Vagina (tissue), 2 donors: ENCODE measurements around the gene NOC4L. TPM values are rescaled to one million over a fixed set of nuclear protein-coding genes. Genes with fewer than 3 reads are reported as not detected.
"Not testable (repeated sequence)": the region's sequence is repeated elsewhere in the genome, so short reads cannot be mapped to it uniquely, and the experiment has no call there.

Experiments used
- DNase-seq, 2 donors: peaks; one replicate each; pipeline ENCODE4 v3.0.0-alpha.2; 2017; ENCODE audit errors: extremely low spot score in 2 of 2
- H3K27ac ChIP-seq: fragments of 200-600 bp; sonication (generic); one replicate; pipeline ENCODE4 v1.5.1; 2019
- H3K27me3 ChIP-seq: fragments of 200-600 bp; sonication (generic); one replicate; pipeline ENCODE4 v1.5.1; 2019
- H3K36me3 ChIP-seq, 2 donors: fragments of 200-600 bp; sonication (generic); one replicate each; pipeline ENCODE4 v1.5.1; 2017 to 2019
- H3K4me1 ChIP-seq: fragments of 200-600 bp; sonication (generic); one replicate; pipeline ENCODE4 v1.5.1; 2019
- H3K4me3 ChIP-seq, 2 donors: fragments of 200-600 bp; sonication (generic); 1 replicate in 1 of 2; 2 replicates in 1 of 2; pipeline ENCODE4 v1.5.1; 2016 to 2019
- H3K9me3 ChIP-seq: fragments of 200-600 bp; sonication (generic); one replicate; pipeline ENCODE4 v1.5.1; 2019
- POLR2A ChIP-seq, 2 donors: fragments of 450-650 bp; IDR thresholded peaks; one replicate each; pipeline ENCODE4 v1.6.1; 2017; ENCODE audit warnings: antibody characterized with exemption in 2 of 2, mild to moderate bottlenecking in 2 of 2, moderate library complexity in 2 of 2
- POLR2AphosphoS5 ChIP-seq, 2 donors: sonication (generic); formaldehyde crosslinking; IDR thresholded peaks; one replicate each; pipeline ENCODE4 v1.9.0; 2017; ENCODE audit warnings: antibody characterized with exemption in 2 of 2, mild to moderate bottlenecking in 2 of 2, low read depth in 1 of 2; ENCODE audit not compliant: insufficient read depth in 1 of 2
- intact Hi-C: fragments of 100-400 bp; cut with DNase I; formaldehyde crosslinking; loops from one replicate; pipeline ENCODE4 v1.15.1; 2023
- total RNA-seq: library from RNA; depleted of rRNA; stranded (reverse); fragments of >200 nt; gene quantifications from one replicate; pipeline ENCODE4 v1.2.3, GENCODE V29; 2016
- TF ChIP-seq, protein P1 (sequence below), 3 experiments: fragments of 450-650 bp in 2 of 3; fragments of 200-600 bp in 1 of 3; sonication (generic) in 1 of 3; IDR thresholded peaks; one replicate each; pipeline ENCODE4 v1.5.1; 2017 to 2019; ENCODE audit warnings: antibody characterized with exemption in 3 of 3, mild to moderate bottlenecking in 2 of 3, moderate library complexity in 2 of 3

Gene NOC4L
- total RNA-seq, 1 donor from 2014 or later = 13.0 TPM

DNA sequence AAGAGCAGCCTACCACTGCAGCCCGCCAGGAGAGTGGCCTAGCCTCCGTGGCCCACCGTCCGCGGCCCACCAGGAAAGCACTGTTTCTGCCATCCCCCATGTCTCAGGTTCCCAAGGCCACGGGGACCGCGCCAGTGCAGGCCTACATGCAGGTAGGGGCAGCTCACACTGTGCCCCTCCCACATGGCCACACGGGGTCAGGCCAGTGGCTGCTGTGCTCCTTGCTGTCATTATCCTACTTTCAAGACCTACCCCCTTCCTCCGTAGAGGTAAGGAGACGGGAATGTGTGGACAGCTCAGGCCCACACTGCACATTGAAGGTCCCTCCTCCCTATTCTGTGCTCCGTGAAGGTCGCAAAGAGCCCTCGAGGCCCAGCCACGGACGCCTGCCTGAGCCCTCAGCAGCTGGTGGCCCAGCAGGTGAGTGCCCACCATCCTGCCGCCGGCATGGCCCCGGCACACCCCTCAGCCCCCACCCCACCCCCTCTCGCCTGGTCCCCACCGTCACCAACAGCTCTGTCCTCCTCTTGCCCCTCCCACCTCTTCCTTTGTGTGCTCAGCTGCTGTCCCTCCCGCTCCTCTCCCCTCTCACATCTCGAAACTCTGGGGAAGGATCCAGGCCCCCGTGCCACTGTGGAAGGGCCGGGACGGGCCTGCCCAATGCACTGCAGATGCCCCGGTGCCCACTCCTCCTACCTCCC is 10.2 kb upstream of the NOC4L start:
- Histone ChIP-seq H3K27me3 (no peaks in the 10 kb centered on the region), H3K4me3 (no peak overlapping the region), H3K27ac (no peak overlapping the region), H3K36me3 (peaks cover 0 to 16% of the 10 kb centered on the region in 2 donors), H3K4me1 (no peaks in the 10 kb centered on the region), H3K9me3 (no peaks in the 10 kb centered on the region)
- no peak for DNase-seq
- TF ChIP-seq POLR2AphosphoS5 (IDR thresholded peaks at IDR 0.05; ENCODE audit: insufficient read depth in 1 of 2, low read depth in 1 of 2) = no peak
- intact Hi-C loops = no loop called here

DNA sequence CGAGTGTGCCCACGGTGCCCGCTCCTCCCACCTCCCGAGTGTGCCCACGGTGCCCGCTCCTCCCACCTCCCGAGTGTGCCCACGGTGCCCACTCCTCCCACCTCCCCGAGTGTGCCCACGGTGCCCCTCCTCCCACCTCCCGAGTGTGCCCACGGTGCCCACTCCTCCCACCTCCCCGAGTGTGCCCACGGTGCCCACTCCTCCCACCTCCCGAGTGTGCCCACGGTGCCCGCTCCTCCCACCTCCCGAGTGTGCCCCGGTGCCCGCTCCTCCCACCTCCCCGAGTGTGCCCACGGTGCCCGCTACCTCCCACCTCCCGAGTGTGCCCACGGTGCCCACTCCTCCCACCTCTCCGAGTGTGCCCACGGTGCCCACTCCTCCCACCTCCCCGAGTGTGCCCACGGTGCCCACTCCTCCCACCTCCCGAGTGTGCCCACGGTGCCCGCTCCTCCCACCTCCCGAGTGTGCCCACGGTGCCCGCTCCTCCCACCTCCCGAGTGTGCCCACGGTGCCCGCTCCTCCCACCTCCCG is 9.5 kb upstream of the NOC4L start:
- DNase-seq, H3K4me3 ChIP-seq, H3K9me3 ChIP-seq, H3K4me1 ChIP-seq, H3K27ac ChIP-seq, intact Hi-C loops, H3K27me3 ChIP-seq: not testable (repeated sequence)
- H3K36me3 ChIP-seq = peaks cover 0 to 18% of the 10 kb centered on the region in 2 donors

DNA sequence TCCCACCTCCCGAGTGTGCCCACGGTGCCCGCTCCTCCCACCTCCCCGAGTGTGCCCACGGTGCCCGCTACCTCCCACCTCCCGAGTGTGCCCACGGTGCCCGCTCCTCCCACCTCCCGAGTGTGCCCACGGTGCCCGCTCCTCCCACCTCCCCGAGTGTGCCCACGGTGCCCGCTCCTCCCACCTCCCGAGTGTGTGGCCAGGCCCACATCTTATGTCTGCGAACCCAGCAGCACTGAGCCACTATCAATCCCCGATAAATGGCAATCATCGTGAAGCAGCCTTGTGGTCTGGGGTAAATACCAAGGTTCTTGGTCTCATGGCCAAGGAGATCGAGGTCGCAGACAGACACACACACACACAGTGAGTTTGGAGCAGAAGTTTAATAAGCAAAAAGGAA is 8.0 kb upstream of the NOC4L start:
- H3K36me3 ChIP-seq = peaks cover 0 to 33% of the 10 kb centered on the region in 2 donors
- H3K27me3 ChIP-seq, intact Hi-C loops, H3K4me3 ChIP-seq, H3K9me3 ChIP-seq, H3K27ac ChIP-seq, H3K4me1 ChIP-seq, DNase-seq: not testable (repeated sequence)

DNA sequence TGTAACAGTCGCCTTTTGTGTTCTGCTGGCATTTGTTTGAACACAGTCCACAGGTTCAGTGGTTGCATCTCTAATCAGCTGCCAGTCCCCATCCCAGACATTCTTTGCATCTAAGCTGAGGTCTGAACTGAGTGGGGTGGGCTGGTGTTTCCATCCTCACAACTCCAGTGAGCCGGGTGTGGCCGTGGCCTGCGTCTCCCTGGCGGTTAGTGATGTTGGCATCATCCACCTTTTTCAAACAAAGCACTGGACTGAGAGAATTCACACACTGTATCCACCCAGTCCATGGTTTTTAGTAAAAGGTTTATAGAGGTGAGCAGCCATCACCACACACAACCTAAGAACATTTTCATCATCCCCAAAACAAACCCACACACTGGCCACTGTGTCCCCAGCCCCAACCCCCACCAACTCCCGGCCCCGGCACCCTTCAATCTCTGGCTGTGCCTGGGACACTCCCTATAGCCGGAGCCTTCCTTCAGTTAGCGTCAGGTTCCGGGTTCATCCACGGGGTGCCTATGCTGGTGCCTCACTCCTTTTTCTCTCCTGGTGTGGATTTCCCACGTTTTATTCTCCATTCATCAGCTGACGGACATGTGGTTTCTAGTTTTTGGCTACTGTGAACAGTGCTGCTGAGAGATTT is 6.7 kb upstream of the NOC4L start:
- Histone ChIP-seq H3K9me3 (no peaks in the 10 kb centered on the region), H3K4me3 (no peak overlapping the region), H3K27ac (no peak overlapping the region), H3K36me3 (peaks cover 0 to 45% of the 10 kb centered on the region in 2 donors), H3K27me3 (no peaks in the 10 kb centered on the region), H3K4me1 (peaks cover 8% of the 10 kb centered on the region)
- DNase-seq = no peak
- no peak for TF ChIP-seq POLR2AphosphoS5 (IDR thresholded peaks at IDR 0.05; ENCODE audit: insufficient read depth in 1 of 2, low read depth in 1 of 2)
- TF ChIP-seq POLR2A (IDR thresholded peaks at IDR 0.05) = no peak
- TF ChIP-seq, protein P1, sequence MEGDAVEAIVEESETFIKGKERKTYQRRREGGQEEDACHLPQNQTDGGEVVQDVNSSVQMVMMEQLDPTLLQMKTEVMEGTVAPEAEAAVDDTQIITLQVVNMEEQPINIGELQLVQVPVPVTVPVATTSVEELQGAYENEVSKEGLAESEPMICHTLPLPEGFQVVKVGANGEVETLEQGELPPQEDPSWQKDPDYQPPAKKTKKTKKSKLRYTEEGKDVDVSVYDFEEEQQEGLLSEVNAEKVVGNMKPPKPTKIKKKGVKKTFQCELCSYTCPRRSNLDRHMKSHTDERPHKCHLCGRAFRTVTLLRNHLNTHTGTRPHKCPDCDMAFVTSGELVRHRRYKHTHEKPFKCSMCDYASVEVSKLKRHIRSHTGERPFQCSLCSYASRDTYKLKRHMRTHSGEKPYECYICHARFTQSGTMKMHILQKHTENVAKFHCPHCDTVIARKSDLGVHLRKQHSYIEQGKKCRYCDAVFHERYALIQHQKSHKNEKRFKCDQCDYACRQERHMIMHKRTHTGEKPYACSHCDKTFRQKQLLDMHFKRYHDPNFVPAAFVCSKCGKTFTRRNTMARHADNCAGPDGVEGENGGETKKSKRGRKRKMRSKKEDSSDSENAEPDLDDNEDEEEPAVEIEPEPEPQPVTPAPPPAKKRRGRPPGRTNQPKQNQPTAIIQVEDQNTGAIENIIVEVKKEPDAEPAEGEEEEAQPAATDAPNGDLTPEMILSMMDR (IDR thresholded peaks at IDR 0.05) = no peak
- intact Hi-C loops = no loop called here

DNA sequence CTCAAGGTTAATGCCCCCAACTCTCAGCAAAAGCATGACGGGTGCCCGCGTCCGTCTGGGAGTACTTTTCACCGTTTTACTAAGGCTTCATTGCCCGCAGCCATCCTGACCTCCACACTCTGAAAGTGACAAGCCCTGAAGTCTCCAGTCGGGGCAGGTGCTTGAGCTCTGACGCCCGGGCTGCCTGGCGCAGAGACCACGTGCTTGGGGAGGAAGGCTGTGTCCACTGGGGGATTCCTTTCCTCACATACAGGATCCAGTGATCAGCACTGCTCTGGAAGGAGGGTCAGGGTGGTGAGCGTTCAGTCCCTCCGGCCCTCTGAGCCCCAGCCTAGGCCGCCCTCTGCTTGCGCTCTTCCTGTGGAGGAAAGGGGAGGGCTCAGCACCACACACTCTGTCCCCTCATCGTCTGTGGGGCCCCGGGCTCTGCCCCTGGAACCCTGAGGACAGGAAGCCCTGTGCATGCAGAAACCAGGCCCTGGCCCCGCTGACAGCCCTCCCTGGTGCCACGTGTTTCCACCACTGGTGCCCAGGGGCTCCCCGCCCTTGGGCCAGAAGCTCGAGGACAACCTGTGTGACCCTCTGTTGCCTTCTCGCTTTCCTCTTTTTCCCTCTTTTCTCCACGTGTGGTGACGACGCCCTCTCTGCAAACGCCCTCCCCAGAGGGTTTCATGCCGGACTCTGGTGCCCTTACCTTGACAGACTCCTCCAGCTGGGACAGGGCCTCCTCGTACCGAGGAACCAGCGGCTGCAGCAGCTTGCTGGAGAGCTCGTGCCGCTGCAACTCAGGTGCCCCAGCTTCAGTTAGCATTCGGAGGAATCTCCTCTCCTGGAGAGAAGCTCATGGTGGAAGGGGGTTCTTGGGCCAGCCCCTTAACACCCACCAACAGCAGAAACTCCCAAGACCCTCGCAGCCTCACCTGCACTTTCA is 5.1 kb upstream of the NOC4L start:
- H3K4me1 ChIP-seq = peaks cover 17% of the 10 kb centered on the region
- DNase-seq = no peak
- no peaks in the 10 kb centered on the region for H3K9me3 ChIP-seq
- no peak overlapping the region for H3K27ac ChIP-seq
- intact Hi-C loops = no loop called here
- no peak overlapping the region for H3K4me3 ChIP-seq
- peaks cover 0 to 45% of the 10 kb centered on the region in 2 donors for H3K36me3 ChIP-seq
- TF ChIP-seq POLR2AphosphoS5 (IDR thresholded peaks at IDR 0.05; ENCODE audit: insufficient read depth in 1 of 2, low read depth in 1 of 2) (no peak), POLR2A (IDR thresholded peaks at IDR 0.05) (no peak)
- no peaks in the 10 kb centered on the region for H3K27me3 ChIP-seq

DNA sequence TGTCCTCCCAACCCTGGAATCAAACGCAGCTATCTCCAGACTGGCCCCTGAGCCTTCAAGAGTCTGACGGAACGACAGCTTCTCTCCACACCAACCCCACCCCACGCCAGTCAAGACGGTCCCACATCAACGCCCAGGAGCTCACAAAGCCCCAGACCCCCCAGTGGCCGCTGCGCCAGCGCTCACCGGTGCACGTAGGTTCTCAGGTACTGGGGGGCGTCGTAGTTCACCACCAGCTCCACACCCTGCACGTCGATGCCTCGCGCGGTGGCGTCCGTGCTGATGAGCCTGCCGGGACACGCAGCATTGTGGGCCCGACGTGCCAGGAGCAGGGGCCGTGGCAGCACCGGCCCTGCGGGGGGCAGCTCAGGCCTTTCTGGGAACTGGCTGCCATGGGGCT is 4.3 kb upstream of the NOC4L start:
- H3K4me3 ChIP-seq = no peak overlapping the region
- no peak overlapping the region for H3K27ac ChIP-seq
- H3K4me1 ChIP-seq = peaks cover 21% of the 10 kb centered on the region
- TF ChIP-seq POLR2AphosphoS5 (IDR thresholded peaks at IDR 0.05; ENCODE audit: insufficient read depth in 1 of 2, low read depth in 1 of 2) = no peak
- TF ChIP-seq, protein P1 (IDR thresholded peaks at IDR 0.05) = no peak
- TF ChIP-seq POLR2A (IDR thresholded peaks at IDR 0.05) = no peak
- no peaks in the 10 kb centered on the region for H3K9me3 ChIP-seq
- DNase-seq = no peak
- intact Hi-C loops = no loop called here
- peaks cover 0 to 45% of the 10 kb centered on the region in 2 donors for H3K36me3 ChIP-seq
- no peaks in the 10 kb centered on the region for H3K27me3 ChIP-seq
